Cerebellar nuclear complex (tissue), 1 donor: Measurements from ENCODE around the gene HAAO.
"Not testable (repeated sequence)": the region's sequence is repeated elsewhere in the genome, so short reads cannot be mapped to it uniquely, and the experiment has no call there.

Source experiments
- DNase-seq, 2 experiments: peaks; one replicate each; lab custom pipeline; 2025; lab: John Stamatoyannopoulos, UW

Gene HAAO

GRCh38 chr2:42747422-42747821 is 45.0 kb downstream of the HAAO start:
- no peak for DNase-seq

- no peak for DNase-seq
These were observed 47.8 kb downstream of the HAAO start for GRCh38 chr2:42744545-42745082.

DNA sequence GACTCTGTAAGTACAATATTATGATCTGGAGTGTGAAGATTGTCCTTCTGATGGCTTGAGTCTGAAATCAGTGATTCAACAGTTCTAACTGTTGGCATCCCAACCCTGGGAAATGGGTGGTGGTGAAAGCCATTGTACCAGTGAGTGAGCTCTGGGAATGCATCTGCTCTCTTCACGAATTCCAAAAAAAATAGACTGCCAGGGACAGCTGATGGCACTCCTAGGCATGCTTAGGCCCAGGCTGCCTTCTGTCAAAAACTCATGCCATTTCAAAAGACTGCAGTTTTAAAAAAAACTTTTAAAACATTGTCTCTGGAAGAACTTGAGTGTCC is 48.8 kb downstream of the HAAO start:
- no peak for DNase-seq

DNA sequence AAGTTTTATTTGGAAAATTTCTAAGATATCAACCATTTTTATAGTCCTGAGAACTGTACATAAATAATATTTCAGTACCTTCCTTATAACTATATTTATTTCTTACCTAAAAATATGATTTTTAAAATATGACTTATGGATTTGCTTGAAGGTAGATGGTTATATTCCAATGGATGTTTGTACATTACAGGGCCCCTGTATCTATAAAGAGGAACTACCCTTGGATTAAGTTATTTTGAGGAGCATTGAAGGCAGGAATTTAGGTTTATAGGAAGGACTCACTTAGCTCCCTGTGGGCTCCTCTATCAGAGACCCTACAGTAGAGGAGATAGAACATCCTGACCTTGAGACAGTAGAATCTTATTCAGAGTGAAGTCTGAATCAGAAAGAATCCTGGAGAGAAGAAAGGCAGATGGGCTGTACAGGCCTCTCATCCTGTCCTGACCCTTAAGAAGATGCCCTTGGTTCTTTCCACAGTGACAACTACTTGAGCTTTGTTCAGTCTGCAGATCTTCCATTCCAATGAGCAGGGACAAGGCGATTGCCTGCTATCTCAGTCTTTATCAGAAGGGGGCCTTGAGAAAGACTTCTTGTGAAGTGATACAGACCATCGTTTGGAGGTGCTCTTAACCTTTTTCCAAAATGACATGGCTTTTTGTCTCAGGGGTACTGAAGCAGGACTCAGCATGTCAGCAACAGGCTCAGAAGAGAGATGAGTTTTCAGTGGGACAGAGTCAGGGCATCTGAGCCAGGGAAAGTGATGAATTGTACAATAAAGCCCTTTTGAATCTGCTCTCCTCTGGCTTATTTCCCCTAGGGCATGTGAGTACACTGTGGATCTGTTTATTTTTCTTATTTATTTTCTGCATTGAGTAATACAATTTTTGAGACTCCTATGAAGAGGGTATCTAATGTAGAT is 49.4 kb downstream of the HAAO start:
- DNase-seq, result no peak

DNA sequence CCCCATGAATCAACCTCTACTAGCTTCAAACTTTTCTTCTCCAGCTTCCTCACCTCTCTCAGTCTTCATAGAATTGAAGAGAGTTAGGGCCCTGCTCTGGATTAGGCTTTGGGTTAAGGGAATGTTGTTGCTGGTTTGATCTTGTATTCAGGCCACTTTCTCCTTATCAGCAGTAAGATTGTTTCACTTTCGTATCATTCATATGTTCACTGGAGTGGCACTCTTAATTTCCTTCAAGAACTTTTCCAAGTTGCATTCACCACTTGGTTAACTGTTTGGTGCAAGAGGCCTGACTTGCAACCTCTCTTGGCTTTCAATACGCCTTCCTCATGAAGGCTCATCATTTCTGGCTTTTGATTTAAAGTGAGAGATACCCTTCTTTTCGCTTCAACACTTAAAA is 51.2 kb downstream of the HAAO start:
- no peak for DNase-seq

GRCh38 chr2:42736598-42737322 is 55.6 kb downstream of the HAAO start:
- DNase-seq, result no peak

DNA sequence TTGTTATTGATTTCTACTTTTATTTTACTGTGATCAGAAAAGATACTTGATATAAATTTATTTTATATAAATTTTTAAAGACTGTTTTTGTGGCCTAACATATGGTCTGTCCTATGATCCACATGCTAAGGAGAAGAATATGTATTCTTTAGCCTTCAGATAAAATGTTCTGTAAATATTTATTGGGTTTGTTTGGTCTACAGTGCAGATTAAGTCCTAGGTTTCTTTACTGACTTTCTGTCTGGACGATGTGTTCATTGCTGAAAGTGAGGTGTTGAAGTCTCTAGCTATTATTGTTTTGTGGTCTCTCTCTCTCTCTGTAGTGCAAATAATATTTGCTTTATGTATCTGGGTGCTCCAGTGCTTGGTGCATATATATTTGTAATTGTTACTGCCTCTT is 58.5 kb downstream of the HAAO start:
- no peak for DNase-seq

GRCh38 chr2:42731316-42731715 is 61.1 kb downstream of the HAAO start:
- not testable (repeated sequence) for DNase-seq

DNA sequence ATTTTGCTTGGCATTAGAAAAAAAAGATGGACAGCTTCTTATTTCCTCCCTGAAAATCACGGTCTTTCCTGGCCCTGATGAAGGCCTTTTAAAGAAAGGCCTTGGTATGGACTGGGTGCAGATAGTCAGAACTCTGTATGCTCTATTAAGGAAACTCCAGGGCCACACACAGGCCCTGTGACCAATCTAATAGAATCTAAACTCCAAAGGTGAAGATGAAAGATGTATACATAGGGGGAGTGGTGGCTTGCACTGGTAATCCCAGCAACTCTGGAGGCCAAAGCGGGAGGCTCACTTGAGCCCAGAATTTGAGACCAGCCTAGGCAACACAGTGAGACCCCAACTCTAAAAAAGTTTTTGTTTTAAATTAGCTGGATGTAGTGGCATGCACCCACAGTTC is 65.7 kb downstream of the HAAO start:
- no peak for DNase-seq

- no peak for DNase-seq
These were observed 66.7 kb downstream of the HAAO start for GRCh38 chr2:42725657-42726056.

DNA sequence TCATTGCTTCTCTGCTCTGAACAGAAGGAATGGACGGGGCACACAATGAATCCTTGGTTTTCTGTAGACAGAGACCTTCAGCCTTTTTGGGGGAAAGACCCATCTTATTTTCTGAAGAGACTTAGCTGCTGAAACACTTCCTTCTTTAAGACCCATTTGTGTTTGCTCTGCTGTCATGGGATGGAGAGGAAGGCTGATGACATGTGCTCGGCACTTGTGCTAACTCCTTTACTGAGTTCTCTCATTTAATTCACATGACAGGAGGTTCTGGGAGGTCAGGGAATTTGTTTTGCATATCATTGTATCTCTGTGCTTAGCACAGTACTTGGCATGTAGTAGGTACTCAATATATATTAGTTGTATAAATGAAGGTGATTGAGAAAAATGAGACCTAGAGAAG is 67.5 kb downstream of the HAAO start:
- DNase-seq, result no peak

- no peak for DNase-seq
These were observed 68.9 kb downstream of the HAAO start for GRCh38 chr2:42723465-42723864.

- no peak for DNase-seq
These were observed 69.8 kb downstream of the HAAO start for GRCh38 chr2:42722320-42723190.

DNA sequence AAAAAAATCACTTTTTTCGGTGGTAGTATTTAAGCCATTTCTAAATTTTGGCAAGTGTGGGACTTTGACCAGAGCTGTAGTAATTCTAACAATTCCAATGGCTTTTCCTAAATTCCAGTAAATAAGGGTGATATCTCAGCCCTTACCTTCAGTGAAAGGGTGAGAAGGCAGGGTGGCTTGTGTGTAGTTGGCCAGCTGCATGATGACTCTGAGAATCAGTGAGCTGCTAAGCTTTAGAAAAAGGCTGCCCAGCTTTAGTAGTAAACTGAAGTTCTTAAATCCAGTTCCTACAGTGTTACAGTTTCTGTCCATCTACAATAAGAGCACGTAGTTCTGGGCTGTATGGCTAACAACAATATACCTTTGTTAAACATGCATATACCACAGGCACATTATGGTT is 70.5 kb downstream of the HAAO start:
- DNase-seq, result no peak
